ENCODE results near the gene ACAN.

- TF ChIP-seq, protein P1, sequence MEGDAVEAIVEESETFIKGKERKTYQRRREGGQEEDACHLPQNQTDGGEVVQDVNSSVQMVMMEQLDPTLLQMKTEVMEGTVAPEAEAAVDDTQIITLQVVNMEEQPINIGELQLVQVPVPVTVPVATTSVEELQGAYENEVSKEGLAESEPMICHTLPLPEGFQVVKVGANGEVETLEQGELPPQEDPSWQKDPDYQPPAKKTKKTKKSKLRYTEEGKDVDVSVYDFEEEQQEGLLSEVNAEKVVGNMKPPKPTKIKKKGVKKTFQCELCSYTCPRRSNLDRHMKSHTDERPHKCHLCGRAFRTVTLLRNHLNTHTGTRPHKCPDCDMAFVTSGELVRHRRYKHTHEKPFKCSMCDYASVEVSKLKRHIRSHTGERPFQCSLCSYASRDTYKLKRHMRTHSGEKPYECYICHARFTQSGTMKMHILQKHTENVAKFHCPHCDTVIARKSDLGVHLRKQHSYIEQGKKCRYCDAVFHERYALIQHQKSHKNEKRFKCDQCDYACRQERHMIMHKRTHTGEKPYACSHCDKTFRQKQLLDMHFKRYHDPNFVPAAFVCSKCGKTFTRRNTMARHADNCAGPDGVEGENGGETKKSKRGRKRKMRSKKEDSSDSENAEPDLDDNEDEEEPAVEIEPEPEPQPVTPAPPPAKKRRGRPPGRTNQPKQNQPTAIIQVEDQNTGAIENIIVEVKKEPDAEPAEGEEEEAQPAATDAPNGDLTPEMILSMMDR (IDR thresholded peaks at IDR 0.05) = no peak
- no peak for TF ChIP-seq POLR2A (IDR thresholded peaks at IDR 0.05)
- no peak for TF ChIP-seq EP300 (IDR thresholded peaks at IDR 0.05)
Measured at GRCh38 chr15:88881775-88882174, 78.5 kb downstream of the ACAN start.

Data from tibial nerve (tissue), 4 donors.